ENCODE data around the gene EFCAB9. TPM values are rescaled to one million over a fixed set of nuclear protein-coding genes. Genes with fewer than 3 reads are reported as not detected.

EFCAB9 gene
- polyA plus RNA-seq (2011; rRNA removed), result not detected in 2 replicates
- polyA plus RNA-seq (2012; cell fraction: cytosol; rRNA removed), result not detected in 2 replicates
- not detected in 2 replicates for polyA plus RNA-seq (2012; cell fraction: nucleus; rRNA removed)
- not detected in 3 replicates for polyA plus RNA-seq (2017; fragmentation: RNase III; extraction: RNeasy Plus Mini Kit Qiagen cat#74134 plus additional on column Dnase treatment)
- polyA minus RNA-seq (2011; rRNA and poly(A)+ RNA removed), result not detected in 2 replicates

GRCh38 chr5:172193872-172194271, at the start of gene EFCAB9:
TSS of gene EFCAB9 (plus strand) at chr5:172194172. CDS start at chr5:172194173, 1 bp downstream.
- WGBS (ENCODE audit: missing lambda C conversion rate), result 63% methylated on average over 6 of the region's 6 CpGs
- ChIA-PET CTCF (interaction anchor here (0.6 to 1.2 kb wide), 3 partner anchors 10 to 1366 kb away, joined by 3 to 5 read pairs (median 3); no protein-coding TSS in a partner anchor), POLR2A (no interaction called here)
- DNase-seq (ENCODE audit: low read depth in 1 of 2, low spot score in 1 of 2) (no peak), ATAC-seq (no peak), FAIRE-seq (no peak)
- Histone ChIP-seq H3K9me3 (no peaks in the 10 kb centered on the region), H3K4me1 (no peaks in the 10 kb centered on the region), H3K27ac (no peak within 1 kb of the TSS), H3K4me3 (no peak within 1 kb of the TSS), H3K4me2 (no peak within 1 kb of the TSS)
- no peak for TF ChIP-seq RAD21 (conservative IDR thresholded peaks at IDR 0.05 in 1 of 2, IDR thresholded peaks at IDR 0.05 in 1 of 2)
- no peak for TF ChIP-seq MAX (IDR thresholded peaks at IDR 0.05)
- no peak for TF ChIP-seq NR3C1 (IDR thresholded peaks at IDR 0.05)
- no peak for TF ChIP-seq CBX8 (IDR thresholded peaks at IDR 0.05)
- no peak for TF ChIP-seq CHD2 (IDR thresholded peaks at IDR 0.05; ENCODE audit: low read length, partially characterized antibody)

GRCh38 chr5:172144291-172144815, 49.6 kb upstream of the EFCAB9 start:
- ATAC-seq (no peak), DNase-seq (ENCODE audit: low read depth in 1 of 2, low spot score in 1 of 2) (no peak), FAIRE-seq (no peak)
- TF ChIP-seq CBX8 (IDR thresholded peaks at IDR 0.05) (no peak), EHF (CRISPR knock-in tag; IDR thresholded peaks at IDR 0.05) (no peak), KDM5A (IDR thresholded peaks at IDR 0.05) (no peak), MYC (IDR thresholded peaks at IDR 0.05; ENCODE audit: borderline replicate concordance, low read length) (no peak), JUNB (IDR thresholded peaks at IDR 0.05) (no peak), FOSL2 (IDR thresholded peaks at IDR 0.05) (no peak), FOSL2 (CRISPR knock-in tag; IDR thresholded peaks at IDR 0.05) (no peak), ELK1 (IDR thresholded peaks at IDR 0.05; ENCODE audit: low read depth, low read length) (no peak), E2F6 (IDR thresholded peaks at IDR 0.05; ENCODE audit: borderline replicate concordance, low read depth) (no peak), FOXS1 (CRISPR knock-in tag; IDR thresholded peaks at IDR 0.05) (no peak), GATA3 (IDR thresholded peaks at IDR 0.05; ENCODE audit: borderline replicate concordance) (no peak), EP300 (IDR thresholded peaks at IDR 0.05) (no peak), RARB (CRISPR knock-in tag; IDR thresholded peaks at IDR 0.05) (no peak), ZSCAN20 (CRISPR knock-in tag; IDR thresholded peaks at IDR 0.05) (no peak), TP53 (CRISPR knock-in tag; IDR thresholded peaks at IDR 0.05) (no peak), ZFP36 (IDR thresholded peaks at IDR 0.05; ENCODE audit: borderline replicate concordance, partially characterized antibody) (no peak)
- ChIA-PET POLR2A (no interaction called here), CTCF (interaction anchor here (0.6 to 1.4 kb wide), 3 partner anchors 17 to 44 kb away, joined by 3 to 5 read pairs (median 4); partner anchors contain the start of gene STK10)
- Histone ChIP-seq H3K27ac (no peak overlapping the region), H3K4me3 (no peak overlapping the region), H3K4me2 (no peak overlapping the region), H3K4me1 (0 out of 3 replicates have a peak, but pooled peaks cover 4% of the 10 kb centered on the region), H3K9me3 (no peaks in the 10 kb centered on the region)
- 83% methylated on average over 10 of the region's 10 CpGs for WGBS (ENCODE audit: missing lambda C conversion rate)

- 88% methylated on average over 15 of the region's 15 CpGs for WGBS (ENCODE audit: missing lambda C conversion rate)
- Histone ChIP-seq H3K4me2 (no peak overlapping the region), H3K9me3 (no peaks in the 10 kb centered on the region), H3K27ac (no peak overlapping the region), H3K4me1 (0 out of 3 replicates have a peak, but pooled peaks cover 4% of the 10 kb centered on the region), H3K4me3 (no peak overlapping the region)
- no peak for DNase-seq (ENCODE audit: low read depth in 1 of 2, low spot score in 1 of 2)
- FAIRE-seq, result no peak
- ATAC-seq, result no peak
- CTCF ChIA-PET, result interaction anchor here (1.0 to 1.5 kb wide), 4 partner anchors 17 to 140 kb away, joined by 3 to 5 read pairs (median 3); partner anchors contain the start of gene STK10
- POLR2A ChIA-PET, result no interaction called here
- no peak for TF ChIP-seq HOXB13 (CRISPR knock-in tag; IDR thresholded peaks at IDR 0.05; ENCODE audit: low read depth)
- TF ChIP-seq MYC (IDR thresholded peaks at IDR 0.05; ENCODE audit: borderline replicate concordance, low read length), result no peak
- no peak for TF ChIP-seq RFX5 (IDR thresholded peaks at IDR 0.05)
- TF ChIP-seq KDM1A (IDR thresholded peaks at IDR 0.05; ENCODE audit: low read depth), result no peak
- TF ChIP-seq NR3C1 (IDR thresholded peaks at IDR 0.05), result no peak
- TF ChIP-seq CBX2 (IDR thresholded peaks at IDR 0.05; ENCODE audit: borderline replicate concordance, low read depth), result no peak
- TF ChIP-seq KDM5A (IDR thresholded peaks at IDR 0.05), result no peak
- no peak for TF ChIP-seq ESRRA (IDR thresholded peaks at IDR 0.05; ENCODE audit: borderline replicate concordance, low read length)
- no peak for TF ChIP-seq FOSB (CRISPR knock-in tag; IDR thresholded peaks at IDR 0.05)
- TF ChIP-seq HOXA7 (CRISPR knock-in tag; IDR thresholded peaks at IDR 0.05), result no peak
- no peak for TF ChIP-seq RCOR1 (IDR thresholded peaks at IDR 0.05; ENCODE audit: low read depth, low read length)
- TF ChIP-seq NPAS2 (CRISPR knock-in tag; IDR thresholded peaks at IDR 0.05; ENCODE audit: borderline replicate concordance), result no peak
- TF ChIP-seq RARB (CRISPR knock-in tag; IDR thresholded peaks at IDR 0.05), result no peak
- TF ChIP-seq PHF8 (IDR thresholded peaks at IDR 0.05; ENCODE audit: borderline replicate concordance, low read depth), result no peak
- TF ChIP-seq CBX8 (IDR thresholded peaks at IDR 0.05), result no peak
Measured at GRCh38 chr5:172144931-172145869, 48.8 kb upstream of the EFCAB9 start.
